ENCODE measurements around the gene DIS3L. TPM values are rescaled to one million over a fixed set of nuclear protein-coding genes. Genes with fewer than 3 reads are reported as not detected.

Gene DIS3L
- total and polyA plus RNA-seq, 2 of the 13 experiments (the other 11 are each of a cell fraction or from before 2014, with no cell fraction given) = 21.0 to 50.5 TPM

- TF ChIP-seq HIC2 (CRISPR knock-in tag; IDR thresholded peaks at IDR 0.05; ENCODE audit: low read depth) (no peak), ZNF746 (CRISPR knock-in tag; IDR thresholded peaks at IDR 0.05) (peak; percentile 68; the same call in 1 of the 2 replicates), MLX (CRISPR knock-in tag; IDR thresholded peaks at IDR 0.05) (peak; percentile 68), ADNP (CRISPR knock-in tag; IDR thresholded peaks at IDR 0.05) (no peak), IRX3 (CRISPR knock-in tag; IDR thresholded peaks at IDR 0.05; ENCODE audit: borderline replicate concordance, low read depth) (peak; percentile 74; the same call in 1 of the 2 replicates), SALL1 (CRISPR knock-in tag; IDR thresholded peaks at IDR 0.05) (peak; percentile 83), ZNF550 (CRISPR knock-in tag; IDR thresholded peaks at IDR 0.05; ENCODE audit: borderline replicate concordance) (no peak), ZNF784 (CRISPR knock-in tag; IDR thresholded peaks at IDR 0.05; ENCODE audit: borderline replicate concordance) (peak; percentile 73; the same call in 1 of the 2 replicates), CBX1 (IDR thresholded peaks at IDR 0.05; ENCODE audit: low read depth) (no peak), CENPBD1 (CRISPR knock-in tag; IDR thresholded peaks at IDR 0.05; ENCODE audit: borderline replicate concordance, low read depth) (no peak), TRIM22 (IDR thresholded peaks at IDR 0.05) (no peak), HDAC6 (IDR thresholded peaks at IDR 0.05; ENCODE audit: low read depth, low read length) (no peak), ZNF570 (CRISPR knock-in tag; IDR thresholded peaks at IDR 0.05; ENCODE audit: borderline replicate concordance) (no peak), ZBTB43 (CRISPR knock-in tag; conservative IDR thresholded peaks at IDR 0.05) (peak; percentile 59; the same call in 1 of the 2 replicates), FOXC1 (CRISPR knock-in tag; IDR thresholded peaks at IDR 0.05; ENCODE audit: borderline replicate concordance) (no peak), FOXJ3 (CRISPR knock-in tag; IDR thresholded peaks at IDR 0.05; ENCODE audit: borderline replicate concordance) (no peak), NKX3-1 (CRISPR knock-in tag; IDR thresholded peaks at IDR 0.05) (peak; percentile 73; the same call in 1 of the 2 replicates), CTCF (CRISPR knock-in tag; IDR thresholded peaks at IDR 0.05) (no peak), ZNF530 (CRISPR knock-in tag; IDR thresholded peaks at IDR 0.05; ENCODE audit: low read depth) (no peak), ZNF17 (CRISPR knock-in tag; IDR thresholded peaks at IDR 0.05) (no peak), RELA (CRISPR knock-in tag; IDR thresholded peaks at IDR 0.05) (no peak)
These were observed 63.2 kb downstream of the DIS3L start, which contains the start of gene TIPIN (continued) for GRCh38 chr15:66356359-66357236.

All from HepG2 (cell line).